HG03039 (cell line): ENCODE data around the gene SLC33A1.
"Not testable (repeated sequence)": the region's sequence is repeated elsewhere in the genome, so short reads cannot be mapped to it uniquely, and the experiment has no call there.

Experiments
- ATAC-seq: cut with Tn5 transposase; IDR thresholded peaks from one replicate; pipeline ENCODE4 v1.9.1; 2021; ENCODE audit warnings: mild to moderate bottlenecking, moderate library complexity; ENCODE audit not compliant: unreplicated experiment

SLC33A1 gene

DNA sequence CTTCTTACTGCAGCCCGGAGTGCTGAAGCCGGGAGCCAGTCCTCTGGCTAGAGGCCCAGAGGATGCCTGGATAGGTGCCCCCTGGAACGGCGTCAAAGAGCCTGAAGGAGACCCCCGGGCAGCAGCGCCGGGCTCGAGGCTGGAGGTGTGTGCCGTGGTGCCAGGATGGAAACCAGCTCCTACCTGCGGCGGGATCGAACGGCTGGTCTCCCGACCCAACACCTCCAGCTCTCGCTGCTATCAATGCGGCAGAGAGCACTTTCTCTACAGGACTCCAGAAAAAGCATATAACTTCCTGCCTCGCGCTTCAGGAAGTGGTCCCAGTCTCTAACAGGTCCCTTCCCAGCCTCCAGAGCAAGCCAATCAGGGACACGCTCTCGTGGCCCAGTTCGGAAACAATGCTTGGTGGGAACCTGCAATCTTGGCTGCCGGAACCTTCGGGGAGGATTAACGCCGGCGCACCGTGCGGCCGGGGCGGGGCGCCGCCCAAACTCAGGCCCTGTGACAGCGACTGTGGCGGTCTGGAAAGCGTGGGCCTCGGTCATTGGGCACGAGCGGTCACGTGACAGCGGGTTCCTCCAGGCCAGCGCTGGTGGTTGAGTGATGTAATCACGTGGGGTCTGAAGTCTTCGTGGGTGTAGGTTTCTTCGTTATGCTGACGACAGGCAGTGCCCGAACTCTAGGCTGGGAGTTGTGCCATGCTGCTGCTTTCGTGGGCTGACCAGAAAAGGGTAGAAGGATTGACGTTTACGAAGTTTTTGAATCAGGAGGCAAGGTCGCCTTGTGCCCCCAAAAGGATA is at the start of gene SLC33A1:
Gene SLC33A1, minus strand, starts transcription at position 287 of the 800 bp plus-strand sequence. CDS start 430 bp downstream, outside the sequence.
- ATAC-seq = peak; percentile 93

- no peak for ATAC-seq
Measured at GRCh38 chr3:155895379-155895900, 41.2 kb upstream of the SLC33A1 start.

DNA sequence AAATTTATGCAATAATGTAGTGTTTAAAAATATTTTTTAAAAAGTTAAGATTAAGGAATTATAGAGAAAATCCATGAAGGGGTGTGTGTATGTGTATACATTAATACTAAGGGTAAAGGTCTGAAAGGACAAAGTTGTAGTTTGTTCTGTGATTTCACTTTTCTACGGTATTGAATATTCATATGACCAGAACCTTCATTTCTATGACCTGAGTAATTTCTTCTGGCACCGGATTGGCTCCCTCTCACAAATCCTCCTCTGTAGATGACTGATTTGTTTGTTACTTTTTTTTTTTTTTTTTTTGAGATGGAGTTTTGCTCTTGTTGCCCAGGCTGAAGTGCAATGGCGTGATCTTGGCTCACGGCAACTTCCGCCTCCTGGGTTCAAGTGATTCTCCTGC is 37.1 kb upstream of the SLC33A1 start:
- no peak for ATAC-seq

- no peak for ATAC-seq
Measured at GRCh38 chr3:155890671-155891190, 36.5 kb upstream of the SLC33A1 start.

DNA sequence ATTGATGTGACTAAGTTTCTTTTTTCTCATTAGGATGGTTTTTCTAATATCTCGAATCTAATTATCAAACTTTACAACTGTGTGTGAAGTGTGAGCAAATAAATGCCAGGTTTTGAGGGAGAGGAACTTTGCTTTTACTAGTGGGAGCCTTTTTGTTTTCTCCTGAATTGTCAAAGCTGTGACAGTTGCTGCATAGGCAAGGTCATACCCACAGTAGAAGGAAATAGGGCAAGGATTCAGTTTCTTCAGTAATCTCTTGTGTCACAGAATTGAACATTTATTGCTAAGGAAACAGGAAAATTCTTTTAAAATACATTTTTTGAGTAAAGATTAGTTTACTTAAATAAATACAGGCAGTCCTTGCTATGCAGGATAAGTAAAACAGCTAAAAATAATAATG is 35.7 kb upstream of the SLC33A1 start:
- no peak for ATAC-seq

DNA sequence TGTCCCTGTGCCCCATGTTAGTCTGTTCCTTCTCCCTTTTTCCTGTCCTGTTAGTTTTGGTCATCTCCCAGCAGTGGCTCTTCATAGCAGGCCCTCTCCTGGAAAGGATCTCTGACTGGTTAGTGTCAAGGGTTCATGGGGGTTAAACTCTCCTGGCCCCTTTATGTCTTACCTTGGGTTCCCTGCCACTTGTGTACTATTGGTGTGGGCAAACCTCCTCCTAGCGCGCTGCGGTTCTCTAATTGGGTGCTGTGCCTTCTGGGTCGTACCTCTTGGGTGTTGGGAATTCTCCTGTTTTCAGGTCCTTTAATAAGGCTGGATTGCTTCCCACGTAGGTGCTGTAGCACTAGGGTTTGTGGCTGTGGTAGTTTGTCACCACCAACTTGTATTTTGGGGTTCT is 35.0 kb upstream of the SLC33A1 start:
- no peak for ATAC-seq

- no peak for ATAC-seq
Measured at GRCh38 chr3:155886915-155887314, 32.7 kb upstream of the SLC33A1 start.

- not testable (repeated sequence) for ATAC-seq
Measured at GRCh38 chr3:155886348-155886747, 32.1 kb upstream of the SLC33A1 start.

GRCh38 chr3:155885292-155885691 is 31.1 kb upstream of the SLC33A1 start:
- no peak for ATAC-seq

DNA sequence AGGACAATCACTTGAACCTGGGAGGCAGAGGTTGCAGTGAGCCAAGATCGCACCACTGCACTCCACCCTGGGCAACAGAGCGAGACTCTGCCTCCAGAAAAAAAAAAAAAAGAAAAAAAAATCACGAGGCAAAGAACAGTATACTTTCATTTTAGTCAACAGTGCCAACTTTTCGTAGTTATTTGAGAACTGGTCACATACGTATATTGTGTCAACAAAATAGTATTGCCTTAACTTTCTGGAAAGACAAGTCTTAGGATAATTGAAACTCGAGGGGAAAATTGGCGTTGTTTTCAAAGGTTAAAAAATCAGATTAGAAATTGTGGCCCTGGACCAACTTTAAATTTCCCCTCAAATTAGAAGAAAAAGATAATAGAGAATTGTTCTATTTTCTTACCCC is 30.1 kb upstream of the SLC33A1 start:
- ATAC-seq = no peak

DNA sequence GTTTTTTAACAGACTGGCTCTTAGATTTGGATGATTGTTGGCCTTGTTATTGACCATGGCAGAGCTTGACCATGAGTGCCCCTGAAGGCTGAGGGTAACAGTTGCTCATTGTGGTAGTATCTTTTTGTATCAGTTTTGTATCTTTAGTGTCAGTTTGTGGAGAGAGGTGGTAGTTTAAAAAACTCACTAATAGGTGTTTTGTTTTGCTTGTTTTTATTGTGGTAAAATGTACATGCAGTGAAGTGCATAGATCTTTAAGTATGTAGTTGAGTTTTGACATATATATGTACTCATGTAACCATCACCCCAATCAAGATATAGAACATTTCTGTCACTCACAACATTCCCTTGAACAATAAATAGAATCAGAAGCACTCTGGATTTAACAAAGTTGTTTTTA is 26.1 kb upstream of the SLC33A1 start:
- ATAC-seq = no peak

GRCh38 chr3:155876503-155876902 is 22.3 kb upstream of the SLC33A1 start:
- ATAC-seq = no peak

- ATAC-seq = no peak
Measured at GRCh38 chr3:155876037-155876436, 21.8 kb upstream of the SLC33A1 start.

- ATAC-seq = no peak
Measured at GRCh38 chr3:155872904-155873646, 18.8 kb upstream of the SLC33A1 start.

- peak; percentile 2 for ATAC-seq
Measured at GRCh38 chr3:155871746-155872158, 17.5 kb upstream of the SLC33A1 start.

GRCh38 chr3:155870945-155871745 is 16.9 kb upstream of the SLC33A1 start:
- peak; percentile 20 for ATAC-seq

- ATAC-seq = peak; percentile 94
Measured at GRCh38 chr3:155870133-155870944, 16.1 kb upstream of the SLC33A1 start, which contains the start of gene GMPS. GMPS (plus strand) TSS chr3:155870650; CDS start chr3:155870871, 221 bp downstream.

DNA sequence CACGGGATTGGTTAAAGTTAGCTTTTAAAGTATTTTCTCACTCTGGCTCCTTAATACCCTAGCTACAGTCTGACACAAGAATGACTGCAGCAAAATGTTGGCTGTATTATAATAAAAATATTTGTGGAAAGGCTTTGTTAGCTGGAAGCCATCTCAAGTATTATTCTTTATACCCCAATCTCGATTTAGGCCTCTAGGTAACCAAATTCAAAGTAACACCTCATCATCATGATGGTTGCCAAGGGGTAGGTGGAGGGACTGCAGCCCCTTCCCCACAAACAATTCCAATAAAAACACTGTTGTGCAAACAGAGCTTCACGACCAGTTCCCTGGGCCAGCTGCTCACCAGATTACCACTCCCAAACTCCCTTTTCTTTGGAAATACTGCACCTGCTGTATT is 15.5 kb upstream of the SLC33A1 start:
- ATAC-seq = no peak

DNA sequence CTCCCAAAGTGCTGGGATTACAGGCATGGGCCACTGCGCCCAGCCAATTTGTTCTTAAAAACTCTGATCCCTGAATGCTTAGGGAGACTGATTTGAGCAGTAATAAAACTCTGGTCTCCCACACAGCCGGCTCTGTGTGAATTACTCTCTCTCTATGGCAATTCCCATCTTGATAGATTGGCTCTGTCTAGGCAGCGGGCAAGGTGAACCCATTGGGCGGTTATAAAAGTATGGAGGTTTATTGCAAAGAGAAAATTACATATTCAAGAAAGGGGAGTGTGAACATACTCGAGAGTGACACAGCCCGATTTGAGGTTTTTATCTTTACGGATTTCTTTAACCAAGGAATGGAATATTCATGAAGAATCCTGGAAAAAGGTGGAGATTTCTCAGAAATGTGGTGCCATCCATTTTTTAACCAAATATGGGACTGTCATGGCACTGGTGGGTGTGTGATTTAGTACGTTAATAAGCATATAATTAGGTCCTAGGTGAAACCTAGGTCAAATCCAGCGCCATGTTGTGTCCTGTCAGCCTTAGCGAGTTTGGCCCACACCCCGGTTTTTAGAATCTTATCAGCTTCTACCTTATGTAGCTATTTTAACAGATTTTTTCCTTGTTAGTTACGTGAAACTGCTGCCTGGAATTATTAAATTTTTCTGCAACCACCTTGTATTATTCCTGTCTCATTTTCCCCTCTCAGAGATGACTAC is 9.0 kb upstream of the SLC33A1 start:
- no peak for ATAC-seq
